Left ventricle myocardium inferior (tissue), 1 donor: ENCODE results near the gene C1orf94. TPM values are rescaled to one million over a fixed set of nuclear protein-coding genes. Genes with fewer than 3 reads are reported as not detected.

Experiments
- DNase-seq: peaks from one replicate; pipeline ENCODE4 v3.0.0-alpha.2; 2020
- H3K27ac ChIP-seq: fragments of 200-600 bp; replicated peaks from 2 replicates; pipeline ENCODE4 v1.8.0; 2021
- H3K27me3 ChIP-seq: fragments of 200-600 bp; 2 replicates; pipeline ENCODE4 v1.8.0; 2021; ENCODE audit warnings: low read depth
- H3K36me3 ChIP-seq: fragments of 200-600 bp; 2 replicates; pipeline ENCODE4 v1.8.0; 2021
- H3K4me1 ChIP-seq: fragments of 200-600 bp; 2 replicates; pipeline ENCODE4 v1.8.0; 2021
- H3K4me3 ChIP-seq: fragments of 200-600 bp; 2 replicates; pipeline ENCODE4 v1.8.0; 2021; ENCODE audit warnings: mild to moderate bottlenecking, moderate library complexity
- H3K9me3 ChIP-seq: fragments of 200-600 bp; replicated peaks from 2 replicates; pipeline ENCODE4 v1.8.0; 2021
- CTCF ChIP-seq: fragments of 200-600 bp; IDR thresholded peaks from 2 replicates; pipeline ENCODE4 v1.8.0; 2021; ENCODE audit warnings: antibody characterized with exemption, mild to moderate bottlenecking, borderline replicate concordance
- intact Hi-C: fragments of 100-400 bp; cut with micrococcal nuclease; formaldehyde crosslinking; loops from one replicate; pipeline ENCODE4 v1.11.0; 2022
- total RNA-seq: library from RNA; stranded (reverse); fragmentation: NEBNext Ultra II Directional; extraction: Animal tissue kit (Norgen Biotek cat#: 25700); gene quantifications from one replicate; pipeline ENCODE4 v1.2.1, GENCODE V29; 2021
- donor health status: DM: no; HTN: yes; CAD: no; lungs with severe emphysema.

The C1orf94 gene
- total RNA-seq, 1 donor from 2014 or later: not detected

DNA sequence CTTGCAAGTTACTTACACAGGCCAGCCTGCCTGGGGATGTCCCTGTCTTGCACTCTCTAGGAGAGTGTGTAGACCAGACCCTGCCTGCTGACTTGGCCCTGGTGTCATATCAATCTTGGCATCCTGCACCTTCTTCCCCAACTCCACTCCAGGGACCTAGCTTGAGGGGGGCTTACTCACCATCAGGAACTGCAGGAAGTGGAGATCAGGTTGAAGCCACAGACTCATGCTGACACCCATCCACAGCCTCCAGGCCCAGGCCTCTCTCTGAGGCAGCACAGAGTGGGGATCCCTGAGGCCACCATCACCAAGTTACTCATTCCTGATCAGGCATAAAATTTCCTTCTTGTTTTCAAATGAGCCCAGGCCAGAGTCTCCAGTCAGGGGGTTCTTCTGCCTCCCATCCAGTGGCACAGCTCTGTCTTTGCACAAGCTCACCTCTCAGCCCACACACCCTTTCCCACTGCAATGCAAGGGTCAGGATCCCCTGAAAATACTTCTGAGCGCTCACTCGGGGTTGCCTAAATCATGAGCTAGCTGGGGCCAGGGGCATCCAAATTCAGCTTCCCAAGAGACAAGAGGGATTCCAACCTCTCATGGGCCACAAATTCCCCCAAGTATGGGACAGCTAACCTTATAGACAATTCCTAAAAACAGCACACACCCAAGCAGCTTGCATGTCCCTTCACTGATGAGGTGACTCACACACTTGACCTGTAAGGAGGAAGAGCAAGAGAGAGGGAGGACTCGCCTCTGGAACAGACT is 45.1 kb upstream of the C1orf94 start:
- no peak for TF ChIP-seq CTCF
- Histone ChIP-seq H3K4me1 (no peaks in the 10 kb centered on the region), H3K36me3 (no peaks in the 10 kb centered on the region), H3K9me3 (no peaks in the 10 kb centered on the region), H3K27ac (no peak overlapping the region), H3K27me3 (peaks cover 34% of the 10 kb centered on the region), H3K4me3 (no peak overlapping the region)
- intact Hi-C loops: no loop called here
- DNase-seq: no peak

DNA sequence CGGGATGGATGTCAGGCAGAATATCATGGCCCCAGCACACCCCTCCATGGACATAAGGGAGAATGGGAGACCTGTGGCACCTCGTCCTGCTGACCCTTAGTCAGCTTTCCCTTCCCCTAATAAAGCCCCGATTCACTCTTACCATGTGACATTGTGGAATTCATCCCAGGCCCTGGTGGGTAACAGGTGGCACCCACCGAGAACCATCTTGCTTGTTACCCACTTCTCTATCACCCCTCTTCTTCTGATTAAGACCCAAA is 44.6 kb upstream of the C1orf94 start:
- Histone ChIP-seq H3K4me1 (no peaks in the 10 kb centered on the region), H3K4me3 (no peak overlapping the region), H3K27ac (no peak overlapping the region), H3K36me3 (no peaks in the 10 kb centered on the region), H3K9me3 (no peaks in the 10 kb centered on the region), H3K27me3 (peaks cover 29% of the 10 kb centered on the region)
- intact Hi-C loops: no loop called here
- TF ChIP-seq CTCF: no peak
- DNase-seq: no peak

DNA sequence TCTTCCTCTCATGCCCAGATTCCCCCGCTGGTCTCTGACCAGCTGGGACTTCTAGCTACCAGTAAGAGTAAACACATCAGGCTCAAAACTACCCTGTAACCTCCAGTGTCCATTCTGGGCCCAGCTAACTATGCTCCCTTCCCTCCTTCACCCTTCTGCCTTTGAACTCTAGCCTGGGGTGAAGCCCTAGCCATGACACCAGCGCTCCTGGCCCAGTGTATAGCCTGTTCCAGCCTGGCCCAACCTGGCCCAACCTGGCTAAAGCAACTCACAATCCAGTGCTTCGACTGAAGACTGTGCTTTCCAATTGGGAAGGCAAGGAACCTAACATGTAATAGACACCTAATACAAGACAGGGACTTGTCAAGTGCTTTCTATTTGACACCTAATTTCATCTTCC is 39.3 kb upstream of the C1orf94 start:
- H3K27ac ChIP-seq: no peak overlapping the region
- no peaks in the 10 kb centered on the region for H3K36me3 ChIP-seq
- TF ChIP-seq CTCF: no peak
- H3K9me3 ChIP-seq: no peaks in the 10 kb centered on the region
- no peak for DNase-seq
- no peak overlapping the region for H3K4me3 ChIP-seq
- intact Hi-C loops: no loop called here
- peaks cover 11% of the 10 kb centered on the region for H3K27me3 ChIP-seq
- H3K4me1 ChIP-seq: no peaks in the 10 kb centered on the region

DNA sequence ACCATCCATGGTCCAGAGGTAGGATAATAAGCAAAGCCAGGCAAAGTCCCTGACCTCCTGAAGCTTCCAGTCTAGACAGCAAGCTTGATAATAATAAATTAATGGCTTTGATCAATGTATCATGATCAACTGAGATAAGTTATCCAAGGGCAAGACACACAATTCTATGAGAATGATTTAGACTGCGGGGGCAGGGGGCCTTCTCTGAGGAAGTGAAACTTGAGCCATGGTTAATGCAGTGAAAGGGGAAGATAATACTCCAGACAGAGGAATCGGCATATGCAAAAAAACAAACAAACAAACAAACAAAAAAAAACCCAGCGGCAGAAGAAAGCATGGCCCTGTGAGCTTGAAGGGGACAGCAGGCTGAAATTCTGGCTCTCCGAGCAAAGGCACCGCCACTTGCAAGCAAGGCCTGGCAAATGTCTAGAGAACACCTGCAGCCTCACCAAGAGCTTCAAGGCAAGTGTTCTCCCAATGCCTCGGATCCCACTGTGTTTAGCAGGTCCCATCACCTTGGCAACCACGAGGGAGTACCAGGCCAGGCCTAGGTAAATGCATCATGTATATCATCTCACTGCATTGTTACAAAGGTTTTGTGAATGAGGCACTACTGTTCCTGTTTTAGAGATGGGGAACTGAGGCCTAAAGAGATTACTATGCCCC is 36.6 kb upstream of the C1orf94 start:
- no peak for TF ChIP-seq CTCF
- Histone ChIP-seq H3K27ac (no peak overlapping the region), H3K36me3 (no peaks in the 10 kb centered on the region), H3K9me3 (no peaks in the 10 kb centered on the region), H3K27me3 (peaks cover 34% of the 10 kb centered on the region), H3K4me3 (no peak overlapping the region), H3K4me1 (no peaks in the 10 kb centered on the region)
- DNase-seq: no peak
- intact Hi-C loops: no loop called here

GRCh38 chr1:34143975-34144374 is 32.7 kb upstream of the C1orf94 start:
- Histone ChIP-seq H3K4me3 (no peak overlapping the region), H3K27ac (no peak overlapping the region), H3K4me1 (no peaks in the 10 kb centered on the region), H3K9me3 (no peaks in the 10 kb centered on the region), H3K27me3 (peaks cover 68% of the 10 kb centered on the region), H3K36me3 (no peaks in the 10 kb centered on the region)
- DNase-seq: no peak
- TF ChIP-seq CTCF: no peak
- intact Hi-C loops: no loop called here
